H9 (cell line): ENCODE results near the gene SYT2. TPM values are rescaled to one million over a fixed set of nuclear protein-coding genes. Genes with fewer than 3 reads are reported as not detected.

Source experiments
- DNase-seq: peaks from one replicate; pipeline ENCODE4 v3.0.0-alpha.2; 2017
- H2AFZ ChIP-seq: one replicate; pipeline ENCODE4 v1.6.1; 2013; ENCODE audit warnings: mild to moderate bottlenecking, low read length, control low read depth, moderate library complexity
- H2AK5ac ChIP-seq: 2 replicates; pipeline ENCODE4 v1.6.1; 2013; ENCODE audit warnings: low read length, control low read depth, mixed read lengths; ENCODE audit not compliant: insufficient read length
- H2BK120ac ChIP-seq: one replicate; pipeline ENCODE4 v1.6.1; 2013; ENCODE audit warnings: low read depth, mild to moderate bottlenecking, low read length, control low read depth, inconsistent platforms; ENCODE audit not compliant: poor library complexity, severe bottlenecking
- H2BK12ac ChIP-seq: 2 replicates; pipeline ENCODE4 v1.6.1; 2013; ENCODE audit warnings: low read length, control low read depth, mixed read lengths, low read depth; ENCODE audit not compliant: insufficient read length
- H2BK15ac ChIP-seq: 2 replicates; pipeline ENCODE4 v1.6.1; 2013; ENCODE audit warnings: low read depth, low read length, control low read depth
- H2BK20ac ChIP-seq: one replicate; pipeline ENCODE4 v1.6.1; 2013; ENCODE audit warnings: low read depth, mild to moderate bottlenecking, low read length, control low read depth, inconsistent platforms; ENCODE audit not compliant: poor library complexity, severe bottlenecking
- H2BK5ac ChIP-seq: 2 replicates; pipeline ENCODE4 v1.6.1; 2013; ENCODE audit warnings: low read length, control low read depth, mixed read lengths; ENCODE audit not compliant: insufficient read length
- H3K14ac ChIP-seq: 2 replicates; pipeline ENCODE4 v1.6.1; 2013; ENCODE audit warnings: low read length, control low read depth; ENCODE audit not compliant: insufficient read depth
- H3K18ac ChIP-seq: 2 replicates; pipeline ENCODE4 v1.6.1; 2013; ENCODE audit warnings: low read depth, mild to moderate bottlenecking, mixed read lengths, low read length, control low read depth; ENCODE audit not compliant: insufficient read length
- H3K23ac ChIP-seq: 2 replicates; pipeline ENCODE4 v1.6.1; 2013; ENCODE audit warnings: low read length, control low read depth, mixed read lengths, low read depth; ENCODE audit not compliant: insufficient read length
- H3K23me2 ChIP-seq: 2 replicates; pipeline ENCODE4 v1.6.1; 2013; ENCODE audit warnings: low read depth, mild to moderate bottlenecking, mixed read lengths, low read length, control low read depth; ENCODE audit not compliant: insufficient read length, poor library complexity, severe bottlenecking
- H3K27ac ChIP-seq: 2 replicates; pipeline ENCODE4 v1.5.1; 2013; ENCODE audit warnings: low read length, control low read depth, mixed read lengths, low read depth; ENCODE audit not compliant: insufficient read length
- H3K27me3 ChIP-seq: 2 replicates; pipeline ENCODE4 v1.6.1; 2013; ENCODE audit warnings: low read length, control low read depth, inconsistent platforms; ENCODE audit not compliant: insufficient read depth
- H3K4ac ChIP-seq: 2 replicates; pipeline ENCODE4 v1.6.1; 2013; ENCODE audit warnings: low read depth, mild to moderate bottlenecking, control low read depth, inconsistent platforms, low read length, moderate library complexity
- H3K4me1 ChIP-seq: 2 replicates; pipeline ENCODE4 v1.6.1; 2013; ENCODE audit warnings: low read length, control low read depth, inconsistent platforms; ENCODE audit not compliant: insufficient read depth
- H3K4me2 ChIP-seq: 2 replicates; pipeline ENCODE4 v1.6.1; 2013; ENCODE audit warnings: low read length, control low read depth, mixed read lengths; ENCODE audit not compliant: insufficient read length, insufficient read depth
- H3K56ac ChIP-seq: 2 replicates; pipeline ENCODE4 v1.6.1; 2013; ENCODE audit warnings: low read depth, mild to moderate bottlenecking, mixed read lengths, low read length, control low read depth; ENCODE audit not compliant: insufficient read length
- H3K79me1 ChIP-seq: 2 replicates; pipeline ENCODE4 v1.6.1; 2013; ENCODE audit warnings: low read depth, mild to moderate bottlenecking, moderate library complexity, low read length, control low read depth, inconsistent platforms; ENCODE audit not compliant: insufficient read depth, poor library complexity, severe bottlenecking
- H3K79me2 ChIP-seq: 2 replicates; pipeline ENCODE4 v1.6.1; 2013; ENCODE audit warnings: low read length, control low read depth, inconsistent platforms; ENCODE audit not compliant: insufficient read depth
- H3K9ac ChIP-seq: 2 replicates; pipeline ENCODE4 v1.6.1; 2013; ENCODE audit warnings: low read length, control low read depth, mixed read lengths; ENCODE audit not compliant: insufficient read length; ENCODE audit errors: extremely low read depth
- H3K9me3 ChIP-seq: one replicate; pipeline ENCODE4 v1.6.1; 2013; ENCODE audit warnings: low read depth, low read length, inconsistent platforms; ENCODE audit not compliant: control insufficient read depth
- H3T11ph ChIP-seq: one replicate; pipeline ENCODE4 v1.6.1; 2013; ENCODE audit warnings: mild to moderate bottlenecking, low read length, control low read depth, inconsistent platforms
- H4K20me1 ChIP-seq: one replicate; pipeline ENCODE4 v1.6.1; 2013; ENCODE audit not compliant: control insufficient read depth, insufficient read length, insufficient read depth
- H4K5ac ChIP-seq: 2 replicates; pipeline ENCODE4 v1.6.1; 2013; ENCODE audit warnings: low read depth, mild to moderate bottlenecking, mixed read lengths, low read length, control low read depth; ENCODE audit not compliant: insufficient read length
- H4K8ac ChIP-seq: replicated peaks from 2 replicates; pipeline ENCODE4 v1.6.1; 2013; ENCODE audit warnings: low read length, control low read depth, mixed read lengths, low read depth; ENCODE audit not compliant: insufficient read length
- H4K91ac ChIP-seq: 2 replicates; pipeline ENCODE4 v1.6.1; 2013; ENCODE audit warnings: low read depth, mild to moderate bottlenecking, moderate library complexity, mixed read lengths, low read length, control low read depth; ENCODE audit not compliant: insufficient read length
- H3K27ac Mint-ChIP-seq, 3 experiments: 2 replicates in 2 of 3; 3 replicates in 1 of 3; pipeline ENCODE4 v1.8.0; 2020 to 2021; ENCODE audit warnings: mixed read lengths in 3 of 3, mild to moderate bottlenecking in 1 of 3, moderate library complexity in 1 of 3
- H3K27me3 Mint-ChIP-seq: 2 replicates; pipeline ENCODE4 v1.8.0; 2021; ENCODE audit warnings: low read depth, mild to moderate bottlenecking, moderate library complexity, mixed read lengths
- H3K36me3 Mint-ChIP-seq, 3 experiments: 2 replicates in 2 of 3; 3 replicates in 1 of 3; pipeline ENCODE4 v1.8.0; 2020 to 2021; ENCODE audit warnings: low read depth in 3 of 3, mixed read lengths in 3 of 3; ENCODE audit not compliant: insufficient read depth in 1 of 3
- H3K4me1 Mint-ChIP-seq, 2 experiments: 2 replicates each; pipeline ENCODE4 v1.8.0; 2020; ENCODE audit warnings: mixed read lengths in 2 of 2
- H3K4me3 Mint-ChIP-seq, 2 experiments: 2 replicates in 1 of 2; 3 replicates in 1 of 2; pipeline ENCODE4 v1.8.0; 2020 to 2021; ENCODE audit warnings: mild to moderate bottlenecking in 2 of 2, mixed read lengths in 2 of 2, moderate library complexity in 1 of 2
- H3K9me3 Mint-ChIP-seq, 2 experiments: 2 replicates in 1 of 2; 3 replicates in 1 of 2; pipeline ENCODE4 v1.8.0; 2020; ENCODE audit warnings: mild to moderate bottlenecking in 2 of 2, mixed read lengths in 2 of 2, moderate library complexity in 1 of 2
- CTCF ChIP-seq: fragments of 200-600 bp; sonication (generic); conservative IDR thresholded peaks from 3 replicates; pipeline ENCODE4 v1.8.0; 2021; ENCODE audit warnings: antibody characterized with exemption, mild to moderate bottlenecking
- WGBS: extraction: QIAGEN DNeasy Blood & Tissue Kit; methylation state at CpG from one replicate; pipeline ENCODE4 v1.1.7; 2013; ENCODE audit warnings: missing lambda C conversion rate, low lambda C conversion rate, mixed read lengths; ENCODE audit not compliant: insufficient read length; ENCODE audit errors: extremely low coverage; 5-methylcytosine and 5-hydroxymethylcytosine counted together
- total RNA-seq: library from RNA; stranded (reverse); gene quantifications from 2 replicates; pipeline ENCODE4 v1.2.1, GENCODE V29; 2021

Gene SYT2
- total RNA-seq, 1 experiment from 2014 or later: 3.3 TPM

- no peaks in the 10 kb centered on the region for H3K9me3 ChIP-seq
- no peak overlapping the region for H3K18ac ChIP-seq
- no peak overlapping the region for H3T11ph ChIP-seq
- H3K23ac ChIP-seq: no peak overlapping the region
- H2BK20ac ChIP-seq: no peak overlapping the region
- Mint-ChIP-seq H3K4me1 (peaks cover 33 to 40% of the 10 kb centered on the region in 2 experiments), H3K27ac (peak overlapping the region in 1 of 3 experiments; percentile 8; a peak in 2 of 7 replicates), H3K4me3 (no peak overlapping the region), H3K36me3 (no peaks in the 10 kb centered on the region; a peak in 1 of 7 replicates), H3K9me3 (no peaks in the 10 kb centered on the region), H3K27me3 (no peaks in the 10 kb centered on the region)
- H3K56ac ChIP-seq: no peak overlapping the region
- WGBS: no CpG with 5 or more reads among the region's 2 CpGs
- no peaks in the 10 kb centered on the region for H3K79me2 ChIP-seq
- no peaks in the 10 kb centered on the region for H4K20me1 ChIP-seq
- no peak overlapping the region for H2BK5ac ChIP-seq
- H4K91ac ChIP-seq: no peak overlapping the region
- H3K23me2 ChIP-seq: no peaks in the 10 kb centered on the region
- H2AK5ac ChIP-seq: no peak overlapping the region
- no peak overlapping the region for H3K14ac ChIP-seq
- H3K4me1 ChIP-seq: peaks cover 6% of the 10 kb centered on the region; the same call in 1 of the 2 replicates
- no peak overlapping the region for H4K5ac ChIP-seq
- no peak overlapping the region for H2BK15ac ChIP-seq
- H3K79me1 ChIP-seq: no peaks in the 10 kb centered on the region
- DNase-seq: no peak
- no peak overlapping the region for H2BK12ac ChIP-seq
- no peak overlapping the region for H3K4me2 ChIP-seq
- H4K8ac ChIP-seq: no peak overlapping the region
- H3K27ac ChIP-seq: no peak overlapping the region
- no peak overlapping the region for H2BK120ac ChIP-seq
- H3K4ac ChIP-seq: no peak overlapping the region
- H2AFZ ChIP-seq: no peak overlapping the region
- H3K27me3 ChIP-seq: no peaks in the 10 kb centered on the region
- no peak overlapping the region for H3K9ac ChIP-seq
- TF ChIP-seq CTCF: peak; percentile 63
Observed at GRCh38 chr1:202561726-202562443, 148.4 kb downstream of the SYT2 start.
